Measurements from ENCODE around the gene BRWD1. TPM values are rescaled to one million over a fixed set of nuclear protein-coding genes. Genes with fewer than 3 reads are reported as not detected.

The BRWD1 gene
- total and polyA plus RNA-seq, 2 experiments from 2014 or later: 35.2 to 75.5 TPM

DNA sequence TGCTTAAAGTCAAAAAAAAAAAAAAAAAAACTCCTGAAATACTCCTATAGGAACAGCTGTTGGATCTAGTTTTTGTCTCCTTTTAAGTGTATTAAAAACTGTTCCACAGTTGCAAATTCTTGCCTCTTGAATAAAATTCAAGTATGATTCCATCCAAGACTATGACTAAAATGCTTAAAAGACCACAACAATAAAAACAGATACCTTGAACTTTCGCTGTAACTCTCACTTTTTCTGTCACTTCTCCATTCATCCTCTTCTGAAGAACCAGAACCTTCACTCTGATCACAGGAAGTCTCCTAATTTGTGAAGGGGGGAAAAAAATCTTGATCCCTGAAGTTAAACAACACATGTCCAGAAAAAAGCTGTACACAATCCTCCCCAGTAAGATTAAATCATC, 75.2 kb downstream of the BRWD1 start (continued):
- TF ChIP-seq, protein P1, sequence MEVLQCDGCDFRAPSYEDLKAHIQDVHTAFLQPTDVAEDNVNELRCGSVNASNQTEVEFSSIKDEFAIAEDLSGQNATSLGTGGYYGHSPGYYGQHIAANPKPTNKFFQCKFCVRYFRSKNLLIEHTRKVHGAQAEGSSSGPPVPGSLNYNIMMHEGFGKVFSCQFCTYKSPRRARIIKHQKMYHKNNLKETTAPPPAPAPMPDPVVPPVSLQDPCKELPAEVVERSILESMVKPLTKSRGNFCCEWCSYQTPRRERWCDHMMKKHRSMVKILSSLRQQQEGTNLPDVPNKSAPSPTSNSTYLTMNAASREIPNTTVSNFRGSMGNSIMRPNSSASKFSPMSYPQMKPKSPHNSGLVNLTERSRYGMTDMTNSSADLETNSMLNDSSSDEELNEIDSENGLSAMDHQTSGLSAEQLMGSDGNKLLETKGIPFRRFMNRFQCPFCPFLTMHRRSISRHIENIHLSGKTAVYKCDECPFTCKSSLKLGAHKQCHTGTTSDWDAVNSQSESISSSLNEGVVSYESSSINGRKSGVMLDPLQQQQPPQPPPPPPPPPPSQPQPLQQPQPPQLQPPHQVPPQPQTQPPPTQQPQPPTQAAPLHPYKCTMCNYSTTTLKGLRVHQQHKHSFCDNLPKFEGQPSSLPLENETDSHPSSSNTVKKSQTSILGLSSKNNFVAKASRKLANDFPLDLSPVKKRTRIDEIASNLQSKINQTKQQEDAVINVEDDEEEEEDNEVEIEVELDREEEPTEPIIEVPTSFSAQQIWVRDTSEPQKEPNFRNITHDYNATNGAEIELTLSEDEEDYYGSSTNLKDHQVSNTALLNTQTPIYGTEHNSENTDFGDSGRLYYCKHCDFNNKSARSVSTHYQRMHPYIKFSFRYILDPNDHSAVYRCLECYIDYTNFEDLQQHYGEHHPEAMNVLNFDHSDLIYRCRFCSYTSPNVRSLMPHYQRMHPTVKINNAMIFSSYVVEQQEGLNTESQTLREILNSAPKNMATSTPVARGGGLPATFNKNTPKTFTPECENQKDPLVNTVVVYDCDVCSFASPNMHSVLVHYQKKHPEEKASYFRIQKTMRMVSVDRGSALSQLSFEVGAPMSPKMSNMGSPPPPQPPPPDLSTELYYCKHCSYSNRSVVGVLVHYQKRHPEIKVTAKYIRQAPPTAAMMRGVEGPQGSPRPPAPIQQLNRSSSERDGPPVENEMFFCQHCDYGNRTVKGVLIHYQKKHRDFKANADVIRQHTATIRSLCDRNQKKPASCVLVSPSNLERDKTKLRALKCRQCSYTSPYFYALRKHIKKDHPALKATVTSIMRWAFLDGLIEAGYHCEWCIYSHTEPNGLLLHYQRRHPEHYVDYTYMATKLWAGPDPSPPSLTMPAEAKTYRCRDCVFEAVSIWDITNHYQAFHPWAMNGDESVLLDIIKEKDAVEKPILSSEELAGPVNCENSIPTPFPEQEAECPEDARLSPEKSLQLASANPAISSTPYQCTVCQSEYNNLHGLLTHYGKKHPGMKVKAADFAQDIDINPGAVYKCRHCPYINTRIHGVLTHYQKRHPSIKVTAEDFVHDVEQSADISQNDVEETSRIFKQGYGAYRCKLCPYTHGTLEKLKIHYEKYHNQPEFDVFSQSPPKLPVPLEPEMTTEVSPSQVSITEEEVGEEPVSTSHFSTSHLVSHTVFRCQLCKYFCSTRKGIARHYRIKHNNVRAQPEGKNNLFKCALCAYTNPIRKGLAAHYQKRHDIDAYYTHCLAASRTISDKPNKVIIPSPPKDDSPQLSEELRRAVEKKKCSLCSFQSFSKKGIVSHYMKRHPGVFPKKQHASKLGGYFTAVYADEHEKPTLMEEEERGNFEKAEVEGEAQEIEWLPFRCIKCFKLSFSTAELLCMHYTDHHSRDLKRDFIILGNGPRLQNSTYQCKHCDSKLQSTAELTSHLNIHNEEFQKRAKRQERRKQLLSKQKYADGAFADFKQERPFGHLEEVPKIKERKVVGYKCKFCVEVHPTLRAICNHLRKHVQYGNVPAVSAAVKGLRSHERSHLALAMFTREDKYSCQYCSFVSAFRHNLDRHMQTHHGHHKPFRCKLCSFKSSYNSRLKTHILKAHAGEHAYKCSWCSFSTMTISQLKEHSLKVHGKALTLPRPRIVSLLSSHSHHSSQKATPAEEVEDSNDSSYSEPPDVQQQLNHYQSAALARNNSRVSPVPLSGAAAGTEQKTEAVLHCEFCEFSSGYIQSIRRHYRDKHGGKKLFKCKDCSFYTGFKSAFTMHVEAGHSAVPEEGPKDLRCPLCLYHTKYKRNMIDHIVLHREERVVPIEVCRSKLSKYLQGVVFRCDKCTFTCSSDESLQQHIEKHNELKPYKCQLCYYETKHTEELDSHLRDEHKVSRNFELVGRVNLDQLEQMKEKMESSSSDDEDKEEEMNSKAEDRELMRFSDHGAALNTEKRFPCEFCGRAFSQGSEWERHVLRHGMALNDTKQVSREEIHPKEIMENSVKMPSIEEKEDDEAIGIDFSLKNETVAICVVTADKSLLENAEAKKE (CRISPR knock-in tag; IDR thresholded peaks at IDR 0.05): no peak
- TF ChIP-seq NANOG (IDR thresholded peaks at IDR 0.05; ENCODE audit: borderline replicate concordance): no peak
- TF ChIP-seq, protein P2, sequence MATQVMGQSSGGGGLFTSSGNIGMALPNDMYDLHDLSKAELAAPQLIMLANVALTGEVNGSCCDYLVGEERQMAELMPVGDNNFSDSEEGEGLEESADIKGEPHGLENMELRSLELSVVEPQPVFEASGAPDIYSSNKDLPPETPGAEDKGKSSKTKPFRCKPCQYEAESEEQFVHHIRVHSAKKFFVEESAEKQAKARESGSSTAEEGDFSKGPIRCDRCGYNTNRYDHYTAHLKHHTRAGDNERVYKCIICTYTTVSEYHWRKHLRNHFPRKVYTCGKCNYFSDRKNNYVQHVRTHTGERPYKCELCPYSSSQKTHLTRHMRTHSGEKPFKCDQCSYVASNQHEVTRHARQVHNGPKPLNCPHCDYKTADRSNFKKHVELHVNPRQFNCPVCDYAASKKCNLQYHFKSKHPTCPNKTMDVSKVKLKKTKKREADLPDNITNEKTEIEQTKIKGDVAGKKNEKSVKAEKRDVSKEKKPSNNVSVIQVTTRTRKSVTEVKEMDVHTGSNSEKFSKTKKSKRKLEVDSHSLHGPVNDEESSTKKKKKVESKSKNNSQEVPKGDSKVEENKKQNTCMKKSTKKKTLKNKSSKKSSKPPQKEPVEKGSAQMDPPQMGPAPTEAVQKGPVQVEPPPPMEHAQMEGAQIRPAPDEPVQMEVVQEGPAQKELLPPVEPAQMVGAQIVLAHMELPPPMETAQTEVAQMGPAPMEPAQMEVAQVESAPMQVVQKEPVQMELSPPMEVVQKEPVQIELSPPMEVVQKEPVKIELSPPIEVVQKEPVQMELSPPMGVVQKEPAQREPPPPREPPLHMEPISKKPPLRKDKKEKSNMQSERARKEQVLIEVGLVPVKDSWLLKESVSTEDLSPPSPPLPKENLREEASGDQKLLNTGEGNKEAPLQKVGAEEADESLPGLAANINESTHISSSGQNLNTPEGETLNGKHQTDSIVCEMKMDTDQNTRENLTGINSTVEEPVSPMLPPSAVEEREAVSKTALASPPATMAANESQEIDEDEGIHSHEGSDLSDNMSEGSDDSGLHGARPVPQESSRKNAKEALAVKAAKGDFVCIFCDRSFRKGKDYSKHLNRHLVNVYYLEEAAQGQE (IDR thresholded peaks at IDR 0.05; ENCODE audit: unreplicated experiment): no peak
- TF ChIP-seq, protein P3, sequence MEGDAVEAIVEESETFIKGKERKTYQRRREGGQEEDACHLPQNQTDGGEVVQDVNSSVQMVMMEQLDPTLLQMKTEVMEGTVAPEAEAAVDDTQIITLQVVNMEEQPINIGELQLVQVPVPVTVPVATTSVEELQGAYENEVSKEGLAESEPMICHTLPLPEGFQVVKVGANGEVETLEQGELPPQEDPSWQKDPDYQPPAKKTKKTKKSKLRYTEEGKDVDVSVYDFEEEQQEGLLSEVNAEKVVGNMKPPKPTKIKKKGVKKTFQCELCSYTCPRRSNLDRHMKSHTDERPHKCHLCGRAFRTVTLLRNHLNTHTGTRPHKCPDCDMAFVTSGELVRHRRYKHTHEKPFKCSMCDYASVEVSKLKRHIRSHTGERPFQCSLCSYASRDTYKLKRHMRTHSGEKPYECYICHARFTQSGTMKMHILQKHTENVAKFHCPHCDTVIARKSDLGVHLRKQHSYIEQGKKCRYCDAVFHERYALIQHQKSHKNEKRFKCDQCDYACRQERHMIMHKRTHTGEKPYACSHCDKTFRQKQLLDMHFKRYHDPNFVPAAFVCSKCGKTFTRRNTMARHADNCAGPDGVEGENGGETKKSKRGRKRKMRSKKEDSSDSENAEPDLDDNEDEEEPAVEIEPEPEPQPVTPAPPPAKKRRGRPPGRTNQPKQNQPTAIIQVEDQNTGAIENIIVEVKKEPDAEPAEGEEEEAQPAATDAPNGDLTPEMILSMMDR (conservative IDR thresholded peaks at IDR 0.05; ENCODE audit: low read depth in 2 of 2): no peak

Measured in GM23338 (cell line).